GM15510 (cell line): Measurements from ENCODE around the gene ARHGAP24.

ENCODE experiments used
- POLR2A ChIP-seq: IDR thresholded peaks from 3 replicates; pipeline ENCODE4 v1.6.1; 2011; ENCODE audit warnings: borderline replicate concordance; ENCODE audit not compliant: insufficient read length; ENCODE audit errors: extremely low read depth

The ARHGAP24 gene

GRCh38 chr4:85733798-85734197 is 258.8 kb downstream of the ARHGAP24 start:
- TF ChIP-seq POLR2A = no peak

GRCh38 chr4:85734424-85734831 is 259.5 kb downstream of the ARHGAP24 start:
- TF ChIP-seq POLR2A = no peak

- TF ChIP-seq POLR2A = no peak
These were observed 261.6 kb downstream of the ARHGAP24 start for GRCh38 chr4:85736571-85736970.

GRCh38 chr4:85737254-85737653 is 262.3 kb downstream of the ARHGAP24 start:
- no peak for TF ChIP-seq POLR2A

- no peak for TF ChIP-seq POLR2A
These were observed 263.8 kb downstream of the ARHGAP24 start for GRCh38 chr4:85738721-85739120.

- no peak for TF ChIP-seq POLR2A
These were observed 265.5 kb downstream of the ARHGAP24 start for GRCh38 chr4:85740431-85740861.

GRCh38 chr4:85741381-85741780 is 266.4 kb downstream of the ARHGAP24 start:
- no peak for TF ChIP-seq POLR2A

- no peak for TF ChIP-seq POLR2A
These were observed 267.1 kb downstream of the ARHGAP24 start for GRCh38 chr4:85741921-85742591.

GRCh38 chr4:85744950-85745349 is 270.0 kb downstream of the ARHGAP24 start:
- no peak for TF ChIP-seq POLR2A

- TF ChIP-seq POLR2A = no peak
These were observed 271.0 kb downstream of the ARHGAP24 start for GRCh38 chr4:85745939-85746338.

- TF ChIP-seq POLR2A = no peak
These were observed 273.0 kb downstream of the ARHGAP24 start for GRCh38 chr4:85747882-85748491.

- no peak for TF ChIP-seq POLR2A
These were observed 273.7 kb downstream of the ARHGAP24 start for GRCh38 chr4:85748654-85749053.

GRCh38 chr4:85751866-85752265 is 276.9 kb downstream of the ARHGAP24 start:
- TF ChIP-seq POLR2A = no peak

GRCh38 chr4:85755285-85755684 is 280.3 kb downstream of the ARHGAP24 start:
- no peak for TF ChIP-seq POLR2A

GRCh38 chr4:85756938-85757337 is 282.0 kb downstream of the ARHGAP24 start:
- no peak for TF ChIP-seq POLR2A

GRCh38 chr4:85759388-85759787 is 284.4 kb downstream of the ARHGAP24 start:
- TF ChIP-seq POLR2A = no peak

GRCh38 chr4:85760511-85760910 is 285.6 kb downstream of the ARHGAP24 start:
- no peak for TF ChIP-seq POLR2A

GRCh38 chr4:85761803-85762528 is 287.0 kb downstream of the ARHGAP24 start:
- no peak for TF ChIP-seq POLR2A
